Gastrocnemius medialis (tissue), 4 donors: ENCODE measurements around the gene LRRFIP1. TPM values are rescaled to one million over a fixed set of nuclear protein-coding genes. Genes with fewer than 3 reads are reported as not detected.
A peak's percentile ranks its signal among the peaks of the same experiment; 100 is the strongest.

Experiments used
- ATAC-seq, 2 donors: fragments of 150-250 bp; one replicate each; pipeline ENCODE4 v1.9.1; 2016
- DNase-seq, 2 donors: peaks; one replicate each; pipeline ENCODE4 v3.0.0-alpha.2; 2019
- H3K27ac ChIP-seq, 4 donors: fragments of 200-600 bp; sonication (generic); 1 replicate in 1 of 4; 2 replicates in 3 of 4; pipeline ENCODE4 v1.5.1; 2016 to 2018; ENCODE audit warnings: mild to moderate bottlenecking in 2 of 4, moderate library complexity in 1 of 4
- H3K27me3 ChIP-seq, 3 donors: fragments of 200-600 bp; sonication (generic) in 2 of 3; 1 replicate in 1 of 3; 2 replicates in 2 of 3; pipeline versions ENCODE4 v1.5.1 to v1.6.0; 2016 to 2019; ENCODE audit warnings: mild to moderate bottlenecking in 1 of 3, moderate library complexity in 1 of 3
- H3K36me3 ChIP-seq, 2 donors: fragments of 200-600 bp; sonication (generic) in 1 of 2; one replicate each; pipeline ENCODE4 v1.5.1; 2017 to 2018
- H3K4me1 ChIP-seq, 2 donors: fragments of 200-600 bp; sonication (generic) in 1 of 2; one replicate each; pipeline ENCODE4 v1.5.1; 2016 to 2017; ENCODE audit warnings: mild to moderate bottlenecking in 2 of 2
- H3K4me3 ChIP-seq, 4 donors: fragments of 200-600 bp; sonication (generic) in 3 of 4; 1 replicate in 1 of 4; 2 replicates in 3 of 4; pipeline ENCODE4 v1.5.1; 2016 to 2019; ENCODE audit warnings: mild to moderate bottlenecking in 2 of 4
- H3K9me3 ChIP-seq, 3 donors: fragments of 200-600 bp; sonication (generic) in 2 of 3; 1 replicate in 1 of 3; 2 replicates in 2 of 3; pipeline ENCODE4 v1.5.1; 2016 to 2019
- POLR2A ChIP-seq, 2 donors: fragments of 450-650 bp; IDR thresholded peaks; one replicate each; pipeline ENCODE4 v1.6.1; 2017; ENCODE audit warnings: antibody characterized with exemption in 2 of 2, mild to moderate bottlenecking in 2 of 2, moderate library complexity in 2 of 2
- in situ Hi-C, 4 donors: fragments of 200-750 bp; cut with MboI; loops; one replicate each; pipeline versions ENCODE4 v1.15.0 to v1.8.0; 2017; ENCODE audit warnings: low sequenced_read_pairs in 4 of 4
- intact Hi-C: fragments of 100-400 bp; cut with DNase I; formaldehyde crosslinking; loops from one replicate; pipeline ENCODE4 v1.15.1; 2023; ENCODE audit warnings: low total_unique reads
- total RNA-seq, 4 donors: library from RNA; depleted of rRNA; stranded (reverse); fragments of >200 nt; gene quantifications; one replicate each; pipeline versions ENCODE4 v1.1.0 to v1.2.3, GENCODE V29; 2016
- TF ChIP-seq, protein P1 (sequence below), 5 experiments: fragments of 450-650 bp in 3 of 5; fragments of 200-600 bp in 2 of 5; sonication (generic) in 2 of 5; IDR thresholded peaks in 4 of 5; conservative IDR thresholded peaks in 1 of 5; 1 replicate in 4 of 5; 2 replicates in 1 of 5; pipeline ENCODE4 v1.5.1; 2016 to 2019; ENCODE audit warnings: antibody characterized with exemption in 5 of 5, mild to moderate bottlenecking in 3 of 5, moderate library complexity in 3 of 5

LRRFIP1 gene
- total RNA-seq, 4 donors from 2014 or later = 37.9 to 74.1 (median 54.0) TPM

DNA sequence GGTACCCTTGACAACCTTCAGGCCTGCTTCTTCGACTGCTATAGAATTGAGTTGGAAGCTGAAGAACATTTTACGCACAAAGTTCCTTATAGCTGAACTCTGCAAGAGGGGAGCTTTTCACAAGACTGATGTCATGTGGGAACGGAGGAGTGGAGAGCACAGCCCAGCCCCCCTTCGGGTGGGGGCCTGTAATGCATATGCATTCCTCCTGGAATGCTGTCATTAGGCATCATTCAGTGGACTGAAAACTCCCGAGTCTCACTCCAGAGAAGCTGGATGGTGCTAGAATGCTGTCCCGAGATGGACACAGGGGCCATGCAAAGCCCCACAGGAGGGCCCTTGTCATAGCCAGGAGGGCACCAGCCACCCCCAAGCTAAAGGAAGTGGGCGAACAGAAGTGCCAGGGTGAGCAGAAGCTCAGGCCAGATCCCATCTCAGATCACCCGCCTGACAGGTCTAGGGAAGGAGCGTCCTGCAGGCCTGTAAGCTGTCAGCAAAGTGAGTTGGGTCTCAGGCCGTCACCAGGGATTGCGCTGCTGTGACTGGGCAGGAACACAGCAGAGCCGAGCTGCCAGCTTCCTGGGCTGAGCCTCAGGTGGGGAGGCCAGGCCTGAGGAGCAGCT lies 127.3 kb downstream of the LRRFIP1 start:
- Histone ChIP-seq H3K4me3 (no peak overlapping the region), H3K36me3 (peaks cover 0 to 89% of the 10 kb centered on the region in 2 donors), H3K27me3 (no peaks in the 10 kb centered on the region), H3K9me3 (no peaks in the 10 kb centered on the region), H3K27ac (peak overlapping the region in 2 of 4 donors; percentile 11 to 14), H3K4me1 (peaks cover 4 to 16% of the 10 kb centered on the region in 2 donors)
- in situ Hi-C loops (no loop called here), intact Hi-C loops (no loop called here)
- no peak for DNase-seq
- no peak for TF ChIP-seq POLR2A (IDR thresholded peaks at IDR 0.05)
- TF ChIP-seq, protein P1, sequence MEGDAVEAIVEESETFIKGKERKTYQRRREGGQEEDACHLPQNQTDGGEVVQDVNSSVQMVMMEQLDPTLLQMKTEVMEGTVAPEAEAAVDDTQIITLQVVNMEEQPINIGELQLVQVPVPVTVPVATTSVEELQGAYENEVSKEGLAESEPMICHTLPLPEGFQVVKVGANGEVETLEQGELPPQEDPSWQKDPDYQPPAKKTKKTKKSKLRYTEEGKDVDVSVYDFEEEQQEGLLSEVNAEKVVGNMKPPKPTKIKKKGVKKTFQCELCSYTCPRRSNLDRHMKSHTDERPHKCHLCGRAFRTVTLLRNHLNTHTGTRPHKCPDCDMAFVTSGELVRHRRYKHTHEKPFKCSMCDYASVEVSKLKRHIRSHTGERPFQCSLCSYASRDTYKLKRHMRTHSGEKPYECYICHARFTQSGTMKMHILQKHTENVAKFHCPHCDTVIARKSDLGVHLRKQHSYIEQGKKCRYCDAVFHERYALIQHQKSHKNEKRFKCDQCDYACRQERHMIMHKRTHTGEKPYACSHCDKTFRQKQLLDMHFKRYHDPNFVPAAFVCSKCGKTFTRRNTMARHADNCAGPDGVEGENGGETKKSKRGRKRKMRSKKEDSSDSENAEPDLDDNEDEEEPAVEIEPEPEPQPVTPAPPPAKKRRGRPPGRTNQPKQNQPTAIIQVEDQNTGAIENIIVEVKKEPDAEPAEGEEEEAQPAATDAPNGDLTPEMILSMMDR (IDR thresholded peaks at IDR 0.05 in 4 of 5, conservative IDR thresholded peaks at IDR 0.05 in 1 of 5) = no peak
- ATAC-seq = no peak

DNA sequence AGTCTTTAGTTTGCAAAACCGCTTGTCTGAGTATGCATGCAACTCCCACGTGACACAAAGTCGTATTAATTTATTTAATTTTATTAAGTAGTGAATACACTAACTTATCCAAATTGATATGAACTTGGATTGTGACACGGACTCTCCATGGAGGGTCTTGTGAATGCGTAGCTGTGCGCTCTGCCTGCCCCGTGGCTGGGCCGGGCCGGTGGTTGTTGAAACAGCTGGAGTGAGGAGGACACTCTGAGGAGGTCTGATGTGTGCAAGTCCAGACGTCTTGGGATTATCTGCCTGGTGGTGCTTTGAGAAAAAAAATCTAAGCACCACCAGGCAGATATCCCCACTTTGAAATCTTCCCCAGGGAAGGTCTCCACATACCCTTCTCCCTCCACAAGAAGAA lies 130.2 kb downstream of the LRRFIP1 start:
- H3K4me1 ChIP-seq = peaks cover 4 to 16% of the 10 kb centered on the region in 2 donors
- H3K4me3 ChIP-seq = no peak overlapping the region
- no peak for DNase-seq
- TF ChIP-seq POLR2A (IDR thresholded peaks at IDR 0.05) = no peak
- TF ChIP-seq, protein P1 (IDR thresholded peaks at IDR 0.05 in 4 of 5, conservative IDR thresholded peaks at IDR 0.05 in 1 of 5) = no peak
- H3K9me3 ChIP-seq = no peaks in the 10 kb centered on the region
- peaks cover 0 to 90% of the 10 kb centered on the region in 2 donors for H3K36me3 ChIP-seq
- ATAC-seq = no peak
- no peaks in the 10 kb centered on the region for H3K27me3 ChIP-seq
- intact Hi-C loops (no loop called here), in situ Hi-C loops (no loop called here)
- no peak overlapping the region for H3K27ac ChIP-seq

DNA sequence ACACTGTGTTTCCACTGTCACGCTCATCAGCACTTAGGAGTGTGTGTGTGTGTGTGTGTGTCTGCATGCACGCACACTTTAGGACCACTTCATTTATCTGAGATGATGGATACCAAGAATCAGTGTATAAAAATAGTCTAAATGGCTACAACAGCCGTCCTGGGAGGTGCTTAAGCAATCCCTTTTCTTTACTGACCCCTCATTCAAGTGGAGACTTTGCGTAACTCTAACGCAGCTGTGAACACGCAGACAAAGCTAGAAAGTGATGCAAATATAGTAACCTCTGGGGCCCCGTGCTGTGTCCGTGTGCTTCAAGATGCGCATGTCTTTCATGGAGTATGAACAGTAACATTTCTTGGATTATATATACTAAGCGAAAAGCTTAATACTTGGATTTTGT lies 130.8 kb downstream of the LRRFIP1 start:
- H3K36me3 ChIP-seq = peaks cover 0 to 87% of the 10 kb centered on the region in 2 donors
- intact Hi-C loops (no loop called here), in situ Hi-C loops (no loop called here)
- no peaks in the 10 kb centered on the region for H3K9me3 ChIP-seq
- H3K27ac ChIP-seq = no peak overlapping the region
- ATAC-seq = no peak
- peaks cover 4 to 16% of the 10 kb centered on the region in 2 donors for H3K4me1 ChIP-seq
- no peak overlapping the region for H3K4me3 ChIP-seq
- TF ChIP-seq, protein P1 (IDR thresholded peaks at IDR 0.05 in 4 of 5, conservative IDR thresholded peaks at IDR 0.05 in 1 of 5) = no peak
- no peak for TF ChIP-seq POLR2A (IDR thresholded peaks at IDR 0.05)
- no peaks in the 10 kb centered on the region for H3K27me3 ChIP-seq
- no peak for DNase-seq

GRCh38 chr2:237759176-237759575 lies 131.8 kb downstream of the LRRFIP1 start:
- TF ChIP-seq POLR2A (IDR thresholded peaks at IDR 0.05) = no peak
- TF ChIP-seq, protein P1 (IDR thresholded peaks at IDR 0.05 in 4 of 5, conservative IDR thresholded peaks at IDR 0.05 in 1 of 5) = no peak
- peaks cover 0 to 14% of the 10 kb centered on the region in 2 donors for H3K4me1 ChIP-seq
- intact Hi-C loops (no loop called here), in situ Hi-C loops (no loop called here)
- DNase-seq (no peak), ATAC-seq (no peak)
- no peak overlapping the region for H3K27ac ChIP-seq
- H3K27me3 ChIP-seq = no peaks in the 10 kb centered on the region
- H3K36me3 ChIP-seq = peaks cover 0 to 82% of the 10 kb centered on the region in 2 donors
- H3K9me3 ChIP-seq = no peaks in the 10 kb centered on the region
- H3K4me3 ChIP-seq = no peak overlapping the region
